ENCODE data around the gene AMN1.

The AMN1 gene

GRCh38 chr12:31631023-31631724 lies 97.6 kb downstream of the AMN1 start:
- DNase-seq (ENCODE audit: low read depth, low spot score): no peak

- DNase-seq (ENCODE audit: low read depth, low spot score): no peak
These were observed 98.8 kb downstream of the AMN1 start for GRCh38 chr12:31629756-31630732.

DNA sequence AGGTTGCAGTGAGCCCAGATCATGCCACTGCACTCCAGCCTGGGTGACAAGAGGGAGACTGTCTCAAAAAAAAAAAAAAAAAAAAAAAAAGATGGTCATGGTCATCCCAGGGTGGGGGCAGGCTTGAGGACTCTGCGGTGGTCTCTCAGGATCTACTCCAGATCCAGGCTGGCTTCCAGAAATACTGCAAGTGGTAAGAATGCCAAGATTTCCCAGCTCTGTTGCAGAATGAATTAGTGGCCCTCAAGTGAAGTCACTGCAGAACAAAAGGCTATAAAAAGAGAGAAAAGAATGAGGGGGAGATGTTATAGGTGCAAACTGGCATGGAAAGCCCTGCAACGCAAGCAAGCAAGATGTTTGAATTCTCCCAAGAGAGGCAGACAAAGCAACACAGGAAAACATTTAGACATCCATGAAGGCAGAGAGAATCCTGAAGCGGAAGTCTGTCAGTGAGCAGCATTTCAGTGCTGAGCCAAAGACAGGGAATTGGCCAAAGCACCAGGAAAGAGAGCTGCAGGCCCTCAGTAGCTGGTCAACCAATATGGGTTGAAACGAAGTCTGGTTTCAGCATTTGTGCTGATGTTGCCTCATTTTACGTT lies 101.3 kb downstream of the AMN1 start:
- DNase-seq (ENCODE audit: low read depth, low spot score): no peak

DNA sequence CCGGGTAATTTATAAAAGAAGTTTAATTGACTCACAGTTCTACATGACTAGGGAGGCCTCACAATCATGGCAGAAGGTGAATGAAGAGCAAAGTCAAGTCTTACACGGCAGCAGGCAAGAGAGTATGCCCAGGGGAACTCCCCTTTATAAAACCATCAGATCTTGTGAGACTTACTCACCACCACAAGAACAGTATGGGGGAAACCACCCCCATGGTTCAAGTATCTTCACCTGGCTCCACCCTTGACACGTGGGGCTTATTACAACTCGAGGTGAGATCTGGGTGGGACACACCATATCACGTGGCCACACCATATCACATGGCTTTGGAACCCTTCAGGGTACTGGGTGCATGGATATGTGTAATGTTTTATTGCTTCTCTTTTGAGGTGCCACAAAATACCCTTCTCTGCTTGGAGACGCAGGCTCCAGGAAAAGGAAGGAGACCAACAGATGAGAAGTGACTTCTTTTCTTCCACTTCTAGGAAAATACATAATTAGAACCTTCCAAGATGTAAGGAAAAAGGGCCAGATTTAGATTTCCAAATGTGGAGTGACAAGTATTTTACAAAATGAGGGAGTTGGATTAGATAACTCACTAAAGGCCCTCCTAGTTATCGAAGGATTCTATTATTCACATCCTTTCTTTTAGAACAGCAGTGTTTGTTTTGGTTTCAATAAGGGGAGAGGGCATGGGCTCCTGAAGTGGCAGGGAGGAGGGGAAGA lies 102.4 kb downstream of the AMN1 start:
- DNase-seq (ENCODE audit: low read depth, low spot score): no peak

GRCh38 chr12:31622038-31622437 lies 106.8 kb downstream of the AMN1 start:
- no peak for DNase-seq (ENCODE audit: low read depth, low spot score)
